Measurements from ENCODE around the gene IL15RA. TPM values are rescaled to one million over a fixed set of nuclear protein-coding genes. Genes with fewer than 3 reads are reported as not detected.

IL15RA gene
- total RNA-seq, 4 donors from 2014 or later, result 9.0 to 18.6 (median 12.6) TPM

DNA sequence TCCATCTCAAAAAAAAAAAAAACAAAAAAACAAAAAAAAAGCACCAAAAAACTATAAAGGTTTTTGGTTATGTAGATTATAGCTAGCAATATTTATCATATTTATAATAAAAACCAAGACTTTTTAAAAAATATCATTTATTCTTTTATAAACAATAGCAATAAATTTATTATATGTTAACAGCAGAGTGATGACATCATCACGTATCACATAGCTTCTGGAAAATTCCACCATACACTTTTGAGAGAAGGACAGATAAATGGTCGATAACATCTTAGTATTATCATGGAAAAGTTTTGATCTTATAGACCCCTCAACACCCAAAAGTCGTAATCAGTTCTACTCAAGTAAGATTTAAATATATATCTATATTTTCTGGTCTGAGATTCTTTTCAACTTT, 33.2 kb upstream of the IL15RA start:
- WGBS, 2 donors, result 89 to 91% methylated on average over 3 of the region's 3 CpGs
- Histone ChIP-seq H3K27ac (no peak overlapping the region), H3K27me3 (no peaks in the 10 kb centered on the region), H3K4me1 (peaks cover 0 to 3% (median 0%) of the 10 kb centered on the region in 4 donors), H3K4me3 (no peak overlapping the region), H3K9me3 (peaks cover 0 to 8% (median 0%) of the 10 kb centered on the region in 4 donors), H3K36me3 (no peaks in the 10 kb centered on the region)
- no peak for DNase-seq (ENCODE audit: low spot score in 2 of 2)
- TF ChIP-seq, protein P1, sequence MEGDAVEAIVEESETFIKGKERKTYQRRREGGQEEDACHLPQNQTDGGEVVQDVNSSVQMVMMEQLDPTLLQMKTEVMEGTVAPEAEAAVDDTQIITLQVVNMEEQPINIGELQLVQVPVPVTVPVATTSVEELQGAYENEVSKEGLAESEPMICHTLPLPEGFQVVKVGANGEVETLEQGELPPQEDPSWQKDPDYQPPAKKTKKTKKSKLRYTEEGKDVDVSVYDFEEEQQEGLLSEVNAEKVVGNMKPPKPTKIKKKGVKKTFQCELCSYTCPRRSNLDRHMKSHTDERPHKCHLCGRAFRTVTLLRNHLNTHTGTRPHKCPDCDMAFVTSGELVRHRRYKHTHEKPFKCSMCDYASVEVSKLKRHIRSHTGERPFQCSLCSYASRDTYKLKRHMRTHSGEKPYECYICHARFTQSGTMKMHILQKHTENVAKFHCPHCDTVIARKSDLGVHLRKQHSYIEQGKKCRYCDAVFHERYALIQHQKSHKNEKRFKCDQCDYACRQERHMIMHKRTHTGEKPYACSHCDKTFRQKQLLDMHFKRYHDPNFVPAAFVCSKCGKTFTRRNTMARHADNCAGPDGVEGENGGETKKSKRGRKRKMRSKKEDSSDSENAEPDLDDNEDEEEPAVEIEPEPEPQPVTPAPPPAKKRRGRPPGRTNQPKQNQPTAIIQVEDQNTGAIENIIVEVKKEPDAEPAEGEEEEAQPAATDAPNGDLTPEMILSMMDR (IDR thresholded peaks at IDR 0.05), result no peak
- TF ChIP-seq POLR2A (IDR thresholded peaks at IDR 0.05) (no peak), EP300 (IDR thresholded peaks at IDR 0.05) (no peak)

DNA sequence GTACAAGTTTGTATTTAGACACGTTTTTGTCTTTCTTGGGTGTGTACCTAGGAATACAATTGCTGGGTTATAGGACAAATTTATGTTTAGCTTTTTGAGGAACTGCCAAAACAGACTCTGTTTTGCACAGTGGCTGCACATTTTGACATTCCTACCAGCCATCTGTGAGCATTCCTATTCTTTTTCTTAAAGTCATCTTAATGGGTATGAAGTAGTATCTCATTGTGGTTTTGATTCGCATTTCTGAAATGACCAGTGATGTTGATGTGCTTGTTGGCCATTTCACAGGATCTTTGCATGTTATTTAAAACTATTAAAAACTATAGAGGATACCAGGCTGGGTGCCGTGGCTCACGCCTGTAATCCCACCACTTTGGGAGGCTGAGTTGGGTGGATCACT, 32.6 kb upstream of the IL15RA start:
- TF ChIP-seq, protein P1 (IDR thresholded peaks at IDR 0.05), result no peak
- TF ChIP-seq POLR2A (IDR thresholded peaks at IDR 0.05), result no peak
- no peak for TF ChIP-seq EP300 (IDR thresholded peaks at IDR 0.05)
- no peaks in the 10 kb centered on the region for H3K36me3 ChIP-seq
- H3K4me3 ChIP-seq, result no peak overlapping the region
- H3K9me3 ChIP-seq, result peaks cover 0 to 8% (median 0%) of the 10 kb centered on the region in 4 donors
- DNase-seq (ENCODE audit: low spot score in 2 of 2), result no peak
- no peak overlapping the region for H3K27ac ChIP-seq
- WGBS, 2 donors, result 84 to 85% methylated on average over 4 of the region's 4 CpGs
- peaks cover 0 to 3% (median 0%) of the 10 kb centered on the region in 4 donors for H3K4me1 ChIP-seq
- H3K27me3 ChIP-seq, result no peaks in the 10 kb centered on the region

DNA sequence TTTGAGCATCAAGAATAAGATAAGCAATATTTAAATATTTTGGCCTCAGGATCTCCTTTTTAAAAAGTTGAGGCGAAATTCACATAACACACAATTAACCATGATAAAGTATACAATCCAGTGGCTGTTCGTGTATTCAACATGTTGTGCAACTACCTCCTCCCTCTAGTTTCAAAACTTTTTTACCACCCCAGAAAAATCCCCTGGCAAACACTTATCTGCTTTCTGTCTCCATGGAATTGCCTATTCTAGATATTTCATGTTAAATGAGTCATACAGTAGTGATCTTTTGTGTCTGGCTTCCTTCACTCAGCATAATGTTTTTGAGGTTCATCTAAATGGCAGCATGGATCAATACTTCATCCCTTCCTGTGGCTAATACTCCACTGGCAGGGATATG, 31.8 kb upstream of the IL15RA start:
- Histone ChIP-seq H3K4me3 (no peak overlapping the region), H3K27me3 (no peaks in the 10 kb centered on the region), H3K9me3 (peaks cover 0 to 8% (median 0%) of the 10 kb centered on the region in 4 donors), H3K36me3 (no peaks in the 10 kb centered on the region), H3K4me1 (peaks cover 0 to 3% (median 0%) of the 10 kb centered on the region in 4 donors), H3K27ac (no peak overlapping the region)
- DNase-seq (ENCODE audit: low spot score in 2 of 2), result no peak
- WGBS, 2 donors, result 68 to 78% methylated on average over 2 of the region's 2 CpGs
- TF ChIP-seq EP300 (IDR thresholded peaks at IDR 0.05) (no peak), POLR2A (IDR thresholded peaks at IDR 0.05) (no peak)
- TF ChIP-seq, protein P1 (IDR thresholded peaks at IDR 0.05), result no peak

DNA sequence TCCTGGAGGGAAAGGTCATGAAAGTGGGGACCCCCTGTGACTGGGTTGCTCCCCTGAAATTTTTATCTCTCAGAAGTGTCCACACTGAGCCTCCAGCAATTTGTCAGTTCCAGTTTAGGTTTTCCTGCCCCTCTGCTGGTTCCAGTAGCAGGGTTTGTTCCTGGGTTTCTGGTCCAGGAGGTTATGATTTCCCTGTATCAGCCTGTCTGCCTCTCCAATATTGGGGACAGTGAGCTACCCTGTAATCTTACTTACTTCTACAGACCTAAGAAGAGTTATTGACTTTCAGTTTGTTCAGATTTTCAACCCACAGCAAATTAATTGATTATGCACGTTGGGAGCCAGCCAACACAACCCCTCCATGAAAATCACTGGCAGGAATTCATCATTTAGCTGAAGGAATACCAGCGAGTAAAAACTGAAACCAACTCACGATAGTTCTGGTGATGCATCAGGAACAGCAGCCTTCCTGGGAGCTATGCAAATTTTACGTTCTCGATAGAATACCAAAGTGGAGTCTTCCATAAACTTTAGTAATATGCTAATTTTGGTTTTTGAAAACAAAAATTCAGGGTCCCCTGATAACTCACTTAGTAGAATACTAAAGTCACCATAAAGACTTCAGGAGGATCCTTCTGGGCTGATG, 31.3 kb upstream of the IL15RA start:
- no peak for DNase-seq (ENCODE audit: low spot score in 2 of 2)
- TF ChIP-seq, protein P1 (IDR thresholded peaks at IDR 0.05), result no peak
- TF ChIP-seq EP300 (IDR thresholded peaks at IDR 0.05) (no peak), POLR2A (IDR thresholded peaks at IDR 0.05) (no peak)
- no peaks in the 10 kb centered on the region for H3K36me3 ChIP-seq
- 73 to 81% methylated on average over 5 of the region's 5 CpGs for WGBS, 2 donors
- no peaks in the 10 kb centered on the region for H3K4me1 ChIP-seq
- no peaks in the 10 kb centered on the region for H3K27me3 ChIP-seq
- no peak overlapping the region for H3K27ac ChIP-seq
- H3K9me3 ChIP-seq, result peaks cover 0 to 8% (median 0%) of the 10 kb centered on the region in 4 donors
- no peak overlapping the region for H3K4me3 ChIP-seq

DNA sequence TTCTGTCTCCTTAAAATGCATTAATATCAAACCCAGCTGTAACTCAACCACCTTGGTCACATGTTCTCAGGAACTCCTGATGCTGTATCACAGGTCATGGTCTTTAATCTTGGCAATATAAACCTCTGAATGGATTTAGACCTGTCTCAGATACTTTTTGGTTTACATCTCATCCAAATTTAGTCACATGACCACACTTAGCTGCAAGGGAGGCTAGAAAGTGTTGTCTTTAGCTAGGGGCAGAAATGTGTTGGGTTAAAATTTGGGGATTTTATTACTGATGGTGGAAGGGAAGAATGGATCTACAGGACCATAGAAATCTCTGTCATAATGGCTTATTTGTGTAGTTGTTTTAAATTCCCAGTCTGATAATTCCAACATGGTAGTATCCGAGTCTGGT, 29.6 kb upstream of the IL15RA start:
- 91 to 96% methylated on average over 1 of the region's 1 CpG for WGBS, 2 donors
- no peak for DNase-seq (ENCODE audit: low spot score in 2 of 2)
- Histone ChIP-seq H3K27me3 (no peaks in the 10 kb centered on the region), H3K4me1 (no peaks in the 10 kb centered on the region), H3K36me3 (no peaks in the 10 kb centered on the region), H3K27ac (no peak overlapping the region), H3K9me3 (peaks cover 0 to 8% (median 0%) of the 10 kb centered on the region in 4 donors), H3K4me3 (no peak overlapping the region)
- TF ChIP-seq POLR2A (IDR thresholded peaks at IDR 0.05) (no peak), EP300 (IDR thresholded peaks at IDR 0.05) (no peak)
- TF ChIP-seq, protein P1 (IDR thresholded peaks at IDR 0.05), result no peak
